SU-DHL-6 (cell line): Measurements from ENCODE around the gene WDR47.

Experiments
- EZH2phosphoT487 ChIP-seq: fragments of 200-600 bp; sonication (generic), shearing (Covaris generic); conservative IDR thresholded peaks from 2 replicates; pipeline ENCODE4 v1.6.1; 2018; ENCODE audit warnings: mild to moderate bottlenecking, antibody characterized with exemption, low read length, moderate library complexity, mixed read lengths
- TF ChIP-seq, protein P1 (sequence below): fragments of 200-600 bp; sonication (generic); IDR thresholded peaks from one replicate; pipeline ENCODE4 v1.5.1; 2017; ENCODE audit warnings: antibody characterized with exemption, mild to moderate bottlenecking, low read length, moderate library complexity; ENCODE audit not compliant: insufficient read depth, poor library complexity, severe bottlenecking

GRCh38 chr1:108960719-108961118 is 81.2 kb downstream of the WDR47 start:
- TF ChIP-seq, protein P1, sequence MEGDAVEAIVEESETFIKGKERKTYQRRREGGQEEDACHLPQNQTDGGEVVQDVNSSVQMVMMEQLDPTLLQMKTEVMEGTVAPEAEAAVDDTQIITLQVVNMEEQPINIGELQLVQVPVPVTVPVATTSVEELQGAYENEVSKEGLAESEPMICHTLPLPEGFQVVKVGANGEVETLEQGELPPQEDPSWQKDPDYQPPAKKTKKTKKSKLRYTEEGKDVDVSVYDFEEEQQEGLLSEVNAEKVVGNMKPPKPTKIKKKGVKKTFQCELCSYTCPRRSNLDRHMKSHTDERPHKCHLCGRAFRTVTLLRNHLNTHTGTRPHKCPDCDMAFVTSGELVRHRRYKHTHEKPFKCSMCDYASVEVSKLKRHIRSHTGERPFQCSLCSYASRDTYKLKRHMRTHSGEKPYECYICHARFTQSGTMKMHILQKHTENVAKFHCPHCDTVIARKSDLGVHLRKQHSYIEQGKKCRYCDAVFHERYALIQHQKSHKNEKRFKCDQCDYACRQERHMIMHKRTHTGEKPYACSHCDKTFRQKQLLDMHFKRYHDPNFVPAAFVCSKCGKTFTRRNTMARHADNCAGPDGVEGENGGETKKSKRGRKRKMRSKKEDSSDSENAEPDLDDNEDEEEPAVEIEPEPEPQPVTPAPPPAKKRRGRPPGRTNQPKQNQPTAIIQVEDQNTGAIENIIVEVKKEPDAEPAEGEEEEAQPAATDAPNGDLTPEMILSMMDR, result no peak
- TF ChIP-seq EZH2phosphoT487, result no peak
